Astrocyte (in vitro differentiated cells and primary cell): ENCODE results near the gene MAP7D1. TPM values are rescaled to one million over a fixed set of nuclear protein-coding genes. Genes with fewer than 3 reads are reported as not detected.
A peak's percentile ranks its signal among the peaks of the same experiment; 100 is the strongest.

ENCODE experiments used
- DNase-seq: peaks from one replicate; pipeline ENCODE4 v3.0.0-alpha.2; 2010; ENCODE audit warnings: low read depth
- FAIRE-seq: peaks from 2 replicates; lab custom pipeline; 2011; peaks lifted over from hg19 to GRCh38; lab: Jason Lieb, UNC
- H2AFZ ChIP-seq: 2 replicates; pipeline ENCODE4 v1.6.0; 2012; ENCODE audit warnings: low read depth, low read length, inconsistent platforms
- H3K27ac ChIP-seq: 2 replicates; pipeline ENCODE4 v1.5.1; 2011; ENCODE audit warnings: low read depth, low read length, inconsistent platforms
- H3K27me3 ChIP-seq: 2 replicates; pipeline ENCODE4 v1.6.0; 2011; ENCODE audit warnings: low read length, inconsistent platforms; ENCODE audit not compliant: insufficient read depth
- H3K36me3 ChIP-seq: 2 replicates; pipeline ENCODE4 v1.5.1; 2011; ENCODE audit warnings: low read length, inconsistent platforms; ENCODE audit not compliant: insufficient read depth
- H3K4me1 ChIP-seq: 2 replicates; pipeline ENCODE4 v1.5.1; 2011; ENCODE audit warnings: low read length, inconsistent platforms; ENCODE audit not compliant: insufficient read depth
- H3K4me2 ChIP-seq: 2 replicates; pipeline ENCODE4 v1.6.0; 2012; ENCODE audit warnings: low read length, inconsistent platforms
- H3K4me3 ChIP-seq: 2 replicates; pipeline ENCODE4 v1.5.1; 2011; ENCODE audit warnings: low read depth, mild to moderate bottlenecking, low read length, inconsistent platforms; ENCODE audit not compliant: insufficient read depth
- H3K79me2 ChIP-seq: 2 replicates; pipeline ENCODE4 v1.6.0; 2012; ENCODE audit warnings: mild to moderate bottlenecking, low read length, inconsistent platforms; ENCODE audit not compliant: insufficient read depth
- H3K9ac ChIP-seq: 2 replicates; pipeline ENCODE4 v1.6.0; 2012; ENCODE audit warnings: mild to moderate bottlenecking, low read length, inconsistent platforms
- H3K9me3 ChIP-seq: 2 replicates; pipeline ENCODE4 v1.5.1; 2012; ENCODE audit warnings: low read depth, mild to moderate bottlenecking, low read length, inconsistent platforms; ENCODE audit not compliant: insufficient read depth
- H4K20me1 ChIP-seq: 2 replicates; pipeline ENCODE4 v1.6.0; 2012; ENCODE audit warnings: low read length, inconsistent platforms; ENCODE audit not compliant: insufficient read depth
- H3K27ac Mint-ChIP-seq: one replicate; pipeline ENCODE4 v1.8.0; 2021; ENCODE audit warnings: mild to moderate bottlenecking, mixed read lengths; ENCODE audit not compliant: unreplicated experiment
- H3K27me3 Mint-ChIP-seq: one replicate; pipeline ENCODE4 v1.8.0; 2021; ENCODE audit warnings: low read depth, mixed read lengths; ENCODE audit not compliant: unreplicated experiment
- H3K36me3 Mint-ChIP-seq: one replicate; pipeline ENCODE4 v1.8.0; 2021; ENCODE audit warnings: low read depth, mixed read lengths; ENCODE audit not compliant: unreplicated experiment
- H3K4me1 Mint-ChIP-seq: one replicate; pipeline ENCODE4 v1.8.0; 2021; ENCODE audit warnings: low read depth, mixed read lengths; ENCODE audit not compliant: unreplicated experiment
- H3K4me3 Mint-ChIP-seq: one replicate; pipeline ENCODE4 v1.8.0; 2021; ENCODE audit warnings: mild to moderate bottlenecking, moderate library complexity, mixed read lengths; ENCODE audit not compliant: unreplicated experiment
- H3K9me3 Mint-ChIP-seq: one replicate; pipeline ENCODE4 v1.8.0; 2021; ENCODE audit warnings: mild to moderate bottlenecking, mixed read lengths; ENCODE audit not compliant: unreplicated experiment
- EZH2 ChIP-seq: IDR thresholded peaks from 2 replicates; pipeline ENCODE4 v1.6.1; 2012; ENCODE audit warnings: mild to moderate bottlenecking, low read length, inconsistent platforms; ENCODE audit not compliant: insufficient read depth
- total RNA-seq: library from RNA; stranded (reverse); gene quantifications from 2 replicates; pipeline ENCODE4 v1.2.1, GENCODE V29; 2021
- TF ChIP-seq, protein P1 (sequence below): IDR thresholded peaks from 2 replicates; pipeline ENCODE4 v1.5.1; 2011; ENCODE audit warnings: low read depth, mild to moderate bottlenecking, inconsistent platforms, low read length, moderate library complexity; ENCODE audit not compliant: insufficient read depth

Gene MAP7D1
- total RNA-seq, 1 donor from 2014 or later = 271 TPM

DNA sequence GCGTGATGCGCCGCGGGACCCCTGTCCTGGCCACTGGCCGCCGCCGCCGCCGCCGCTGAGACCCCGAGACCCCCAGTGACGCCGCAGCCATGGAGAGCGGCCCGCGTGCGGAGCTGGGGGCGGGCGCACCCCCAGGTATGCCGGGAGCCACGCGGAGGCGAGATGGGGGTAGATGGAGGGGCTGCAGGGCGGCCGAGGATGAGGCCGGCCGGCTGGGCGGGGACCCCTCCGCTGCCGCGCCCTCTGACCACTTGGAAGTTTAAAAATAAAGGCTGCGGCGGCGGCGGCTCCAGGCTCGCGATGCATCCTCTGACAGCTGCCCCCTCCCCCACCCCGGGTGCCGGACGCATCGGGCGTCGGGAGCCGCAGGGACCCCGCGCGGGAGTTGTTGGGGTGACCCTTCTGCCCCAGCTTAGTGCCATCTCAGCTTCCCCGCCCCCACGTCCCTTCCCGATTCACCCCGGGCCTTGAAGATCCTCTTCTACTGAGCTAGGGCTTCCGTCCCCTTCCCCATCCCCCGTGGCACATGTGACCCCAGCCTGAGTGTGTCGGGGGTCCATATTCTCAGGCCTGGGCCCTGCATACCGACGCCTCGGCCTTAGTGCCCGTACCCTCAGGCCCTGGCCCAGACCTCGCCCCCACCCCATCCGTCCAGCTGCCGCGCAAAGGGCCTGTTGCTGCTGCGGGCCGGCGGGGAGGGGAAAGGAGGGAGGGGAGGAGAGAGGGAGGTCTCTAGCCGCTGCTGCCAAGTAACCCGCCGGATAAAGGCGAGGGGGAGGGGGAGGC lies 562 bp downstream of the MAP7D1 start:
- peaks cover 64% of the 10 kb centered on the region for H3K79me2 ChIP-seq
- TF ChIP-seq, protein P1, sequence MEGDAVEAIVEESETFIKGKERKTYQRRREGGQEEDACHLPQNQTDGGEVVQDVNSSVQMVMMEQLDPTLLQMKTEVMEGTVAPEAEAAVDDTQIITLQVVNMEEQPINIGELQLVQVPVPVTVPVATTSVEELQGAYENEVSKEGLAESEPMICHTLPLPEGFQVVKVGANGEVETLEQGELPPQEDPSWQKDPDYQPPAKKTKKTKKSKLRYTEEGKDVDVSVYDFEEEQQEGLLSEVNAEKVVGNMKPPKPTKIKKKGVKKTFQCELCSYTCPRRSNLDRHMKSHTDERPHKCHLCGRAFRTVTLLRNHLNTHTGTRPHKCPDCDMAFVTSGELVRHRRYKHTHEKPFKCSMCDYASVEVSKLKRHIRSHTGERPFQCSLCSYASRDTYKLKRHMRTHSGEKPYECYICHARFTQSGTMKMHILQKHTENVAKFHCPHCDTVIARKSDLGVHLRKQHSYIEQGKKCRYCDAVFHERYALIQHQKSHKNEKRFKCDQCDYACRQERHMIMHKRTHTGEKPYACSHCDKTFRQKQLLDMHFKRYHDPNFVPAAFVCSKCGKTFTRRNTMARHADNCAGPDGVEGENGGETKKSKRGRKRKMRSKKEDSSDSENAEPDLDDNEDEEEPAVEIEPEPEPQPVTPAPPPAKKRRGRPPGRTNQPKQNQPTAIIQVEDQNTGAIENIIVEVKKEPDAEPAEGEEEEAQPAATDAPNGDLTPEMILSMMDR = no peak
- TF ChIP-seq EZH2 = no peak
- peaks cover 48% of the 10 kb centered on the region for H4K20me1 ChIP-seq
- peak overlapping the region; percentile 90 for H3K9ac ChIP-seq
- Mint-ChIP-seq H3K36me3 (peaks cover 9% of the 10 kb centered on the region), H3K9me3 (peaks cover 4% of the 10 kb centered on the region), H3K27ac (peak overlapping the region; percentile 47), H3K27me3 (no peaks in the 10 kb centered on the region), H3K4me3 (peak overlapping the region; percentile 95), H3K4me1 (peaks cover 42% of the 10 kb centered on the region)
- peaks cover 13% of the 10 kb centered on the region for H3K36me3 ChIP-seq
- no peaks in the 10 kb centered on the region for H3K9me3 ChIP-seq
- H3K4me1 ChIP-seq = peaks cover 49% of the 10 kb centered on the region
- H3K27ac ChIP-seq = peak overlapping the region; percentile 94
- FAIRE-seq = no peak
- H3K4me3 ChIP-seq = peak overlapping the region; percentile 91
- H2AFZ ChIP-seq = no peak overlapping the region
- H3K27me3 ChIP-seq = no peaks in the 10 kb centered on the region
- no peak for DNase-seq
- peak overlapping the region; percentile 97 for H3K4me2 ChIP-seq

DNA sequence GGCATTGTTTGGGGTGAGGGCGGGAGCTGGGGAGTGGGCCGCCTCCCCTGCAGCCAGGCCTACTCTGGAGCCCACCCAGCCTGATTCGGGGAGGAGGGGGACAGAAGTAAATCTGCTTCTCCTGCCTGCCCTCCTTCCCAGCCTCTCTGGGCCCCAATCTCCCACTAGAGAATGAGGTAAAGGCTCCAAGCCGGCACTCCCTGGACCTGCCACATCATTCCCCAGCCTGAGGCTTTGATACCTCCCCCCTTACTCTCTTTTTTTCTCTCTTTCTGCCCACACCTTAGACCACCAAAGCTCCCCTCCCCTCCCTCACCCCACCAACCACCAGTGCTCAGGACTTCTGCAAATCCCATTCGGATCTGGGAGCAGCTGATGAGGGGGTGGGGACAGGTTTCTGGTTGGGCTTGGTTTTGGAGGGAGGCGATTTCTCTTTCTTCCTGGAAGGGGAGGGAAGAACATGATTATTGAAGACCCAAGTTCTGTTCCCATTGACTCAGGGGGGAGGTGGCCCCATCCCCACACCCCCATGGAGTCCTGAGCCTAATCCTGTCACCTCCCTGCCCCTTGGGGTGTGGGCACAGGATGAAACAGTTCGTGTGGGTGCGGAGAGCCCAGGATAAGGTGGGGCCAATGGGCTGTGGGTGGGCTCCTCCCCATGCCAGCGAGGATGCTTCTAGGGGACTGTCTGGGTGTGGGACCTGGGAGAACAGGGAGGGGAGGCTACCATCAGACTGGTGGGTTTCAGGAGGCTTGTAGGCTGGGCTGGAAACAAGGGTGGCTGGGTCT lies 1.3 kb downstream of the MAP7D1 start:
- TF ChIP-seq, protein P1 = no peak
- no peak for TF ChIP-seq EZH2
- H3K9me3 ChIP-seq = no peaks in the 10 kb centered on the region
- peaks cover 72% of the 10 kb centered on the region for H3K79me2 ChIP-seq
- H3K27ac ChIP-seq = peak overlapping the region; percentile 94
- H3K9me3 Mint-ChIP-seq = peaks cover 4% of the 10 kb centered on the region
- no peaks in the 10 kb centered on the region for H3K27me3 Mint-ChIP-seq
- no peak for DNase-seq
- H3K27me3 ChIP-seq = no peaks in the 10 kb centered on the region
- peaks cover 44% of the 10 kb centered on the region for H3K4me1 Mint-ChIP-seq
- H2AFZ ChIP-seq = no peak overlapping the region
- H3K36me3 Mint-ChIP-seq = peaks cover 9% of the 10 kb centered on the region
- no peak for FAIRE-seq
- peak overlapping the region; percentile 91 for H3K4me3 ChIP-seq
- peak overlapping the region; percentile 82 for H3K27ac Mint-ChIP-seq
- peaks cover 15% of the 10 kb centered on the region for H3K36me3 ChIP-seq
- H3K4me1 ChIP-seq = peaks cover 51% of the 10 kb centered on the region
- H3K4me3 Mint-ChIP-seq = peak overlapping the region; percentile 95
- peak overlapping the region; percentile 90 for H3K9ac ChIP-seq
- H3K4me2 ChIP-seq = peak overlapping the region; percentile 97
- H4K20me1 ChIP-seq = peaks cover 56% of the 10 kb centered on the region
